H1 (cell line): Measurements from ENCODE around the gene CNTN6. TPM values are rescaled to one million over a fixed set of nuclear protein-coding genes. Genes with fewer than 3 reads are reported as not detected.

Experiments
- CTCF ChIA-PET: fragments of 300-600 bp; sonication (Branson Sonifier 250); formaldehyde crosslinking; loops from one replicate; lab custom pipeline; 2021; ENCODE audit not compliant: partially characterized antibody; lab: Charles Lee
- POLR2A ChIA-PET: fragments of 300-600 bp; sonication (Branson Sonifier 250); formaldehyde crosslinking; loops from one replicate; lab custom pipeline; 2021; ENCODE audit warnings: inconsistent platforms; ENCODE audit not compliant: partially characterized antibody; lab: Charles Lee
- DNase-seq, 2 experiments: peaks; one replicate each; pipeline versions ENCODE4 v3.0.0 to v3.0.0-alpha.2; 2010 to 2022; ENCODE audit warnings: low spot score in 2 of 2, low read depth in 1 of 2, mixed read lengths in 1 of 2
- FAIRE-seq: peaks from 2 replicates; lab custom pipeline; 2011; peaks lifted over from hg19 to GRCh38; lab: Jason Lieb, UNC
- H2AFZ ChIP-seq: 2 replicates; pipeline ENCODE4 v1.8.1; 2012; ENCODE audit warnings: low read length, inconsistent platforms
- H2AK5ac ChIP-seq: 2 replicates; pipeline ENCODE4 v1.6.1; 2013; ENCODE audit warnings: low read depth, low read length
- H2BK120ac ChIP-seq: replicated peaks from 2 replicates; pipeline ENCODE3; 2013; ENCODE audit warnings: low read depth, low read length, inconsistent platforms
- H2BK12ac ChIP-seq: 2 replicates; pipeline ENCODE4 v1.6.1; 2013; ENCODE audit warnings: low read depth, low read length
- H2BK15ac ChIP-seq: 2 replicates; pipeline ENCODE4 v1.6.1; 2013; ENCODE audit warnings: low read length
- H2BK20ac ChIP-seq: 2 replicates; pipeline ENCODE4 v1.6.1; 2013; ENCODE audit warnings: low read length
- H2BK5ac ChIP-seq: 2 replicates; pipeline ENCODE4 v1.6.1; 2013; ENCODE audit warnings: low read depth, low read length
- H3K14ac ChIP-seq: 2 replicates; pipeline ENCODE4 v1.6.1; 2013; ENCODE audit warnings: inconsistent platforms; ENCODE audit not compliant: insufficient read length
- H3K18ac ChIP-seq: 2 replicates; pipeline ENCODE4 v1.6.1; 2013; ENCODE audit warnings: low read length; ENCODE audit errors: extremely low read depth
- H3K23ac ChIP-seq: 2 replicates; pipeline ENCODE4 v1.6.1; 2013; ENCODE audit warnings: inconsistent platforms; ENCODE audit not compliant: insufficient read length
- H3K23me2 ChIP-seq: 2 replicates; pipeline ENCODE4 v1.6.1; 2013; ENCODE audit warnings: low read depth, low read length
- H3K27ac ChIP-seq: 2 replicates; pipeline ENCODE4 v1.6.1; 2011; ENCODE audit warnings: low read depth, low read length, inconsistent platforms
- H3K27me3 ChIP-seq, 4 experiments: replicated peaks in 1 of 4; 1 replicate in 1 of 4; 2 replicates in 3 of 4; pipeline versions ENCODE4 v1.6.1 to v1.8.1; 2011 to 2013; ENCODE audit warnings: low read length in 3 of 4, mild to moderate bottlenecking in 3 of 4, inconsistent platforms in 2 of 4, mixed read lengths in 2 of 4, moderate library complexity in 1 of 4; ENCODE audit not compliant: control insufficient read depth in 3 of 4, insufficient read depth in 3 of 4; ENCODE audit errors: extremely low read depth in 1 of 4
- H3K36me3 ChIP-seq, 4 experiments: 2 replicates each; pipeline versions ENCODE4 v1.6.1 to v1.8.1; 2011 to 2013; ENCODE audit warnings: mild to moderate bottlenecking in 4 of 4, low read length in 3 of 4, moderate library complexity in 2 of 4, control low read depth in 1 of 4, inconsistent platforms in 1 of 4; ENCODE audit not compliant: insufficient read depth in 4 of 4, control insufficient read depth in 2 of 4
- H3K4ac ChIP-seq: replicated peaks from 2 replicates; pipeline ENCODE3; 2013; ENCODE audit warnings: low read length, low read depth, mixed read lengths, inconsistent platforms; ENCODE audit not compliant: insufficient read length
- H3K4me1 ChIP-seq, 4 experiments: replicated peaks in 1 of 4; 1 replicate in 1 of 4; 2 replicates in 3 of 4; pipeline versions ENCODE4 v1.6.1 to v1.8.1; 2011 to 2013; ENCODE audit warnings: low read length in 3 of 4, inconsistent platforms in 2 of 4, mixed read lengths in 1 of 4; ENCODE audit not compliant: insufficient read depth in 4 of 4, control insufficient read depth in 3 of 4
- H3K4me2 ChIP-seq, 2 experiments: 2 replicates each; pipeline versions ENCODE4 v1.6.1 to v1.8.1; 2011 to 2013; ENCODE audit warnings: low read depth in 2 of 2, low read length in 2 of 2, control low read depth in 1 of 2, inconsistent platforms in 1 of 2, mild to moderate bottlenecking in 1 of 2; ENCODE audit not compliant: insufficient read depth in 1 of 2
- H3K4me3 ChIP-seq, 4 experiments: fragments of 200-600, 300-600 bp in 1 of 4; sonication (generic), shearing (Covaris generic), sonication (Bioruptor Twin) in 1 of 4; 2 replicates each; pipeline versions ENCODE4 v1.5.1 to v1.8.1; 2011 to 2016; ENCODE audit warnings: low read length in 4 of 4, low read depth in 3 of 4, control low read depth in 2 of 4, inconsistent platforms in 2 of 4, mild to moderate bottlenecking in 2 of 4, mixed read lengths in 1 of 4, moderate library complexity in 1 of 4; ENCODE audit not compliant: insufficient read depth in 2 of 4; ENCODE audit errors: extremely low read depth in 1 of 4
- H3K56ac ChIP-seq: replicated peaks from 2 replicates; pipeline ENCODE3; 2013; ENCODE audit warnings: low read depth, mild to moderate bottlenecking, mixed read lengths, low read length, inconsistent platforms; ENCODE audit not compliant: insufficient read length
- H3K79me1 ChIP-seq: 2 replicates; pipeline ENCODE4 v1.6.1; 2013; ENCODE audit warnings: low read depth, low read length, control low read depth
- H3K79me2 ChIP-seq, 2 experiments: 2 replicates each; pipeline versions ENCODE4 v1.6.1 to v1.8.1; 2012 to 2013; ENCODE audit warnings: low read length in 2 of 2, mild to moderate bottlenecking in 2 of 2, inconsistent platforms in 1 of 2; ENCODE audit not compliant: insufficient read depth in 2 of 2, control insufficient read depth in 1 of 2
- H3K9ac ChIP-seq, 4 experiments: replicated peaks in 1 of 4; 1 replicate in 1 of 4; 2 replicates in 3 of 4; pipeline versions ENCODE4 v1.6.1 to v1.8.1; 2011 to 2013; ENCODE audit warnings: low read depth in 3 of 4, low read length in 3 of 4, control low read depth in 2 of 4, mild to moderate bottlenecking in 2 of 4, moderate library complexity in 2 of 4, inconsistent platforms in 1 of 4; ENCODE audit errors: extremely low read depth in 1 of 4
- H3K9me3 ChIP-seq, 2 experiments: 2 replicates each; pipeline versions ENCODE4 v1.6.1 to v1.8.1; 2012 to 2013; ENCODE audit warnings: mild to moderate bottlenecking in 2 of 2, moderate library complexity in 2 of 2, control low read depth in 1 of 2, inconsistent platforms in 1 of 2, low read depth in 1 of 2, low read length in 1 of 2, mixed read lengths in 1 of 2; ENCODE audit not compliant: insufficient read depth in 2 of 2
- H4K20me1 ChIP-seq, 2 experiments: replicated peaks in 1 of 2; 2 replicates each; pipeline versions ENCODE3 to v1.8.1; 2011 to 2013; ENCODE audit warnings: inconsistent platforms in 2 of 2, low read length in 2 of 2, mild to moderate bottlenecking in 1 of 2; ENCODE audit not compliant: insufficient read depth in 2 of 2, control insufficient read depth in 1 of 2
- H4K5ac ChIP-seq: 2 replicates; pipeline ENCODE4 v1.6.1; 2013; ENCODE audit warnings: low read length, low read depth, mixed read lengths, inconsistent platforms; ENCODE audit not compliant: insufficient read length
- H4K8ac ChIP-seq: 2 replicates; pipeline ENCODE4 v1.8.0; 2013; ENCODE audit warnings: mild to moderate bottlenecking, moderate library complexity, low read length, inconsistent platforms; ENCODE audit not compliant: insufficient read depth; ENCODE audit errors: extremely low read depth
- H4K91ac ChIP-seq: replicated peaks from 2 replicates; pipeline ENCODE3; 2013; ENCODE audit warnings: low read length, mixed read lengths, inconsistent platforms; ENCODE audit not compliant: insufficient read length
- BCL11A ChIP-seq, 2 experiments: IDR thresholded peaks; one replicate each; pipeline ENCODE4 v1.6.1; 2011; ENCODE audit warnings: low read depth in 2 of 2, low read length in 2 of 2, mild to moderate bottlenecking in 2 of 2
- SUZ12 ChIP-seq: fragments of 200-600 bp; sonication (generic); IDR thresholded peaks from 2 replicates; pipeline ENCODE4 v1.6.1; 2012; ENCODE audit warnings: mild to moderate bottlenecking, inconsistent platforms, low read length, moderate library complexity, mixed read lengths
- WGBS, 2 experiments: shearing (Covaris generic) in 1 of 2; methylation state at CpG; one replicate each; pipeline versions ENCODE4 v1.1.6 to v1.1.7; 2013 to 2015; ENCODE audit warnings: low lambda C conversion rate in 2 of 2, mixed read lengths in 2 of 2, inconsistent platforms in 1 of 2, low coverage in 1 of 2, missing lambda C conversion rate in 1 of 2; ENCODE audit not compliant: insufficient replicate concordance in 2 of 2, insufficient coverage in 1 of 2, insufficient read length in 1 of 2; ENCODE audit errors: extremely low coverage in 1 of 2, missing lambda C conversion rate in 1 of 2; 5-methylcytosine and 5-hydroxymethylcytosine counted together
- polyA plus RNA-seq, 7 experiments: library from polyadenylated mRNA; depleted of rRNA in 3 of 7; stranded (reverse) in 5 of 7; unstranded in 2 of 7; fragments of >200 nt in 5 of 7; fragments of 200-250 nt in 2 of 7; gene quantifications; 1 replicate in 5 of 7; 2 replicates in 1 of 7; 4 replicates in 1 of 7; pipeline versions ENCODE4 v1.2.1 to v1.2.3, GENCODE V29; 2011 to 2013; ENCODE audit warnings: missing spikeins in 2 of 7, mixed read lengths in 2 of 7
- total RNA-seq: library from RNA; stranded (reverse); fragmentation: NEBNext Ultra II Directional; extraction: Animal tissue kit (Norgen Biotek cat#: 25700); gene quantifications from 2 replicates; pipeline ENCODE4 v1.2.1, GENCODE V29; 2021

CNTN6 gene
- total and polyA plus RNA-seq, 2 of the 8 experiments (the other 6 are each of a cell fraction or from before 2014, with no cell fraction given), result not detected

- Histone ChIP-seq H3K4me2 (no peak overlapping the region), H2BK5ac (no peak overlapping the region), H3K56ac (no peak overlapping the region), H3K4me3 (no peak overlapping the region), H3K79me2 (no peaks in the 10 kb centered on the region), H3K4ac (no peak overlapping the region), H4K8ac (no peak overlapping the region), H3K36me3 (no peaks in the 10 kb centered on the region), H3K27ac (no peak overlapping the region), H3K9me3 (no peaks in the 10 kb centered on the region; a peak in 1 of 4 replicates), H3K79me1 (no peaks in the 10 kb centered on the region), H2BK120ac (no peak overlapping the region), H4K91ac (no peak overlapping the region), H3K18ac (no peak overlapping the region), H2AFZ (no peak overlapping the region), H2AK5ac (no peak overlapping the region), H2BK20ac (no peak overlapping the region), H3K14ac (no peak overlapping the region), H3K23ac (no peak overlapping the region), H3K9ac (no peak overlapping the region), H2BK12ac (no peak overlapping the region), H4K5ac (no peak overlapping the region), H4K20me1 (no peaks in the 10 kb centered on the region), H3K23me2 (no peaks in the 10 kb centered on the region), H2BK15ac (no peak overlapping the region; the same call in 1 of the 2 replicates)
- 87% methylated on average over 4 of the region's 4 CpGs; no CpG with 5 or more reads in 1 of the 2 experiments for WGBS, 2 experiments
- DNase-seq, result no peak
- no peak for FAIRE-seq
- CTCF ChIA-PET, result interaction anchor here (0.6 to 0.9 kb wide), 3 partner anchors 17 to 560 kb away, joined by 3 read pairs; no protein-coding TSS in a partner anchor
- POLR2A ChIA-PET, result no interaction called here
- TF ChIP-seq SUZ12, result no peak
- TF ChIP-seq BCL11A (IDR thresholded peaks at IDR 0.05; ENCODE audit: low read depth in 2 of 2, low read length in 2 of 2), result no peak
- TF ChIP-seq, all 59 proteins: peak for 0
- Histone ChIP-seq H3K4me1 (no peaks in the 10 kb centered on the region), H3K27me3 (no peaks in the 10 kb centered on the region)
These were observed 179.9 kb downstream of the CNTN6 start for GRCh38 chr3:1272546-1273265.
